Measurements from ENCODE around the gene LPCAT1.
A peak's percentile ranks its signal among the peaks of the same experiment; 100 is the strongest.

LPCAT1 gene

GRCh38 chr5:1552521-1553255 lies 28.9 kb upstream of the LPCAT1 start:
- intact Hi-C loops (cut with DNase I; ENCODE audit: low total_unique reads) = no loop called here
- Histone ChIP-seq H3K4me3 (peak overlapping the region; percentile 14 to 25), H3K9me3 (no peaks in the 10 kb centered on the region), H3K27me3 (peaks cover 0 to 2% of the 10 kb centered on the region in 2 donors), H3K27ac (peak overlapping the region; percentile 29 to 32), H3K4me1 (peaks cover 0 to 22% (median 9%) of the 10 kb centered on the region in 4 donors), H3K36me3 (no peaks in the 10 kb centered on the region)
- DNase-seq = peak; percentile 44 to 78
- no peak for TF ChIP-seq CTCF (IDR thresholded peaks at IDR 0.05)

GRCh38 chr5:1551426-1552301 lies 27.9 kb upstream of the LPCAT1 start:
- Histone ChIP-seq H3K9me3 (no peaks in the 10 kb centered on the region), H3K27me3 (peaks cover 0 to 2% of the 10 kb centered on the region in 2 donors), H3K4me1 (peaks cover 0 to 22% (median 9%) of the 10 kb centered on the region in 4 donors), H3K36me3 (no peaks in the 10 kb centered on the region), H3K27ac (peak overlapping the region in 1 of 2 donors; percentile 29), H3K4me3 (peak overlapping the region in 1 of 2 donors; percentile 14)
- no peak for TF ChIP-seq CTCF (IDR thresholded peaks at IDR 0.05)
- intact Hi-C loops (cut with DNase I; ENCODE audit: low total_unique reads) = no loop called here
- peak in 1 of 2 donors; percentile 62 for DNase-seq

- peaks cover 0 to 2% of the 10 kb centered on the region in 2 donors for H3K27me3 ChIP-seq
- peaks cover 0 to 22% (median 9%) of the 10 kb centered on the region in 4 donors for H3K4me1 ChIP-seq
- no peak overlapping the region for H3K4me3 ChIP-seq
- H3K9me3 ChIP-seq = no peaks in the 10 kb centered on the region
- no peaks in the 10 kb centered on the region for H3K36me3 ChIP-seq
- no peak overlapping the region for H3K27ac ChIP-seq
- no peak for TF ChIP-seq CTCF (IDR thresholded peaks at IDR 0.05)
- intact Hi-C loops (cut with DNase I; ENCODE audit: low total_unique reads) = no loop called here
- peak in 1 of 2 donors; percentile 44 for DNase-seq
These were observed 26.7 kb upstream of the LPCAT1 start for GRCh38 chr5:1550287-1551076.

GRCh38 chr5:1549475-1550030 lies 25.8 kb upstream of the LPCAT1 start:
- no peaks in the 10 kb centered on the region for H3K27me3 ChIP-seq
- DNase-seq = peak in 1 of 2 donors; percentile 54
- no peaks in the 10 kb centered on the region for H3K9me3 ChIP-seq
- no peak overlapping the region for H3K27ac ChIP-seq
- H3K4me3 ChIP-seq = no peak overlapping the region
- intact Hi-C loops (cut with DNase I; ENCODE audit: low total_unique reads) = no loop called here
- no peaks in the 10 kb centered on the region for H3K36me3 ChIP-seq
- TF ChIP-seq CTCF (IDR thresholded peaks at IDR 0.05) = no peak
- H3K4me1 ChIP-seq = peaks cover 0 to 22% (median 9%) of the 10 kb centered on the region in 4 donors

Measured in tibial artery (tissue), 4 donors.